ENCODE measurements around the gene ARID5B.

DNA sequence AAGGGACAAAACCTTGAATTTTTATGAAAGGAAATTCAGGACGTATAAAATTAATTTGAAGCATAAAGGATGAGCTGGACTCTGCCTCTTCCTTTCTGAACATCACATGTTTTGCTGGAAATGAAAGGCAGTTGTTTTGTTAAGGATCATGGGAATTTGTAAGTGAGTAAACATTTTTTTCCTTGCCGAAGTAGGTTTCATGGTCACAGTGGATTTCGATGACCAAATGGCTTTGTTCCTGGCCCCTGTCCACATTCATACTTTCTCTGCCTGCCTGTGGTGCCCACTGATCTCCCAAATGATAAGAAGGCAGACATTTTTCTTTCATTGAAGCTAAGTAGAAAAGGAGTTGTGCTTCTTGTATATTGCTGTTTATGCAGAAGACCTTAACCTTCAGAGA, 104.2 kb downstream of the ARID5B start:
- TF ChIP-seq POLR2AphosphoS5 (IDR thresholded peaks at IDR 0.05), result no peak
- TF ChIP-seq, protein P1, sequence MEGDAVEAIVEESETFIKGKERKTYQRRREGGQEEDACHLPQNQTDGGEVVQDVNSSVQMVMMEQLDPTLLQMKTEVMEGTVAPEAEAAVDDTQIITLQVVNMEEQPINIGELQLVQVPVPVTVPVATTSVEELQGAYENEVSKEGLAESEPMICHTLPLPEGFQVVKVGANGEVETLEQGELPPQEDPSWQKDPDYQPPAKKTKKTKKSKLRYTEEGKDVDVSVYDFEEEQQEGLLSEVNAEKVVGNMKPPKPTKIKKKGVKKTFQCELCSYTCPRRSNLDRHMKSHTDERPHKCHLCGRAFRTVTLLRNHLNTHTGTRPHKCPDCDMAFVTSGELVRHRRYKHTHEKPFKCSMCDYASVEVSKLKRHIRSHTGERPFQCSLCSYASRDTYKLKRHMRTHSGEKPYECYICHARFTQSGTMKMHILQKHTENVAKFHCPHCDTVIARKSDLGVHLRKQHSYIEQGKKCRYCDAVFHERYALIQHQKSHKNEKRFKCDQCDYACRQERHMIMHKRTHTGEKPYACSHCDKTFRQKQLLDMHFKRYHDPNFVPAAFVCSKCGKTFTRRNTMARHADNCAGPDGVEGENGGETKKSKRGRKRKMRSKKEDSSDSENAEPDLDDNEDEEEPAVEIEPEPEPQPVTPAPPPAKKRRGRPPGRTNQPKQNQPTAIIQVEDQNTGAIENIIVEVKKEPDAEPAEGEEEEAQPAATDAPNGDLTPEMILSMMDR (IDR thresholded peaks at IDR 0.05), result no peak

Data from prostate gland (tissue), 2 donors.